Adipose tissue (tissue), 3 donors: ENCODE results near the gene TBKBP1. TPM values are rescaled to one million over a fixed set of nuclear protein-coding genes. Genes with fewer than 3 reads are reported as not detected.

Source experiments
- H3K27ac ChIP-seq: one replicate; pipeline ENCODE4 v1.5.1; 2013; ENCODE audit warnings: low read depth, low read length
- WGBS, 3 donors: extraction: QIAGEN DNeasy Blood & Tissue Kit; methylation state at CpG; one replicate each; pipeline ENCODE4 v1.1.7; 2013; 5-methylcytosine and 5-hydroxymethylcytosine counted together
- polyA plus RNA-seq, 3 donors: library from polyadenylated mRNA; stranded (reverse); fragments of 200-250 nt; gene quantifications; one replicate each; pipeline ENCODE4 v1.2.3, GENCODE V29; 2013
- donor health status: healthy with polysubstance abuse.
- donor health status: Bipolar disorder and iron deficiency.
- donor health status: healthy.

TBKBP1 gene
- polyA plus RNA-seq, 3 donors, result 5.9 to 21.5 (median 14.2) TPM

DNA sequence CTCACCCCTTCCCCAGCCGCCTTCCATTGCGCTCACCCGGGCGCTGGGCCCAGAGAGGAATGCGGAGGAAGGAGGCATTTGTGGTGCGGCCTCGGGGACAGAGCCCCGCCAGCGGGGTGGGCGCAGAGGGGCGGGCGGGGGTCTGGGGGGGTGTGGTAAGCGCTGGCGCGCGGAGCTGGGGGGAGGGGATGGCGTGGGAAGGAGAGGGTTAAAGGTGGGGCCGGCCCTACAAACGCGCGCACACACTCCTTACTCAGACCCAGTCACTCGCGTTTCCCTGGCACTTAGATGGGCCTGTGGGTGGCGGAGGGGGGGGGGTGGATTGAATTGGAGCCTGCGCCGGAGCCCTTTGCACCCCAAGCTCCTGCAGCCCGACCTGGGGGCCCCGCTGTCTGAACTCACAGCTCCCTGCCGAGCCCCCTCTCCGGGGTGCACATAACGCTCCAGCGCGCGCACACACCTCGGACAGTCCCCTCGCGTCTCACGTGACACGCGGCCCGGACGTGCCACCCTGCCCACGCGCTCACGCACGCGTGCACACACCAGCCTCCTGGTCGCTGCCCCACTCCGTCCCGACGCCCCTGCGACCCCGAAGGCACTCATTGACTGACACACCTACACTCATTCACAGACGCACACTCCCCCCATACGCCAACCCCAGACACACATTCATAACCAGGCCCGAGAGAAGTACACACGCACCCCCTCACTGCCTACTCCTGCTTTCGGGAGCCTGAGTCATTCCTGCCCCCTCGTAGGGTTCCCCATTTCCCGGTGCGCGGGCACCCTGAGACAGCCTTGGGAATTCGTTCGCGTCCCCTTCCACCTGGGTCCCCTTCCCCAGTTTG, 844 bp downstream of the TBKBP1 start:
- peak overlapping the region; percentile 19 for H3K27ac ChIP-seq
- WGBS, 3 donors, result 0 to 7% (median 1%) methylated on average over 51 to 65 of the region's 65 CpGs

- 27 to 64% (median 32%) methylated on average over 47 of the region's 47 CpGs for WGBS, 3 donors
- H3K27ac ChIP-seq, result peak overlapping the region; percentile 19
These were observed 1.7 kb downstream of the TBKBP1 start for GRCh38 chr17:47695429-47696376.

DNA sequence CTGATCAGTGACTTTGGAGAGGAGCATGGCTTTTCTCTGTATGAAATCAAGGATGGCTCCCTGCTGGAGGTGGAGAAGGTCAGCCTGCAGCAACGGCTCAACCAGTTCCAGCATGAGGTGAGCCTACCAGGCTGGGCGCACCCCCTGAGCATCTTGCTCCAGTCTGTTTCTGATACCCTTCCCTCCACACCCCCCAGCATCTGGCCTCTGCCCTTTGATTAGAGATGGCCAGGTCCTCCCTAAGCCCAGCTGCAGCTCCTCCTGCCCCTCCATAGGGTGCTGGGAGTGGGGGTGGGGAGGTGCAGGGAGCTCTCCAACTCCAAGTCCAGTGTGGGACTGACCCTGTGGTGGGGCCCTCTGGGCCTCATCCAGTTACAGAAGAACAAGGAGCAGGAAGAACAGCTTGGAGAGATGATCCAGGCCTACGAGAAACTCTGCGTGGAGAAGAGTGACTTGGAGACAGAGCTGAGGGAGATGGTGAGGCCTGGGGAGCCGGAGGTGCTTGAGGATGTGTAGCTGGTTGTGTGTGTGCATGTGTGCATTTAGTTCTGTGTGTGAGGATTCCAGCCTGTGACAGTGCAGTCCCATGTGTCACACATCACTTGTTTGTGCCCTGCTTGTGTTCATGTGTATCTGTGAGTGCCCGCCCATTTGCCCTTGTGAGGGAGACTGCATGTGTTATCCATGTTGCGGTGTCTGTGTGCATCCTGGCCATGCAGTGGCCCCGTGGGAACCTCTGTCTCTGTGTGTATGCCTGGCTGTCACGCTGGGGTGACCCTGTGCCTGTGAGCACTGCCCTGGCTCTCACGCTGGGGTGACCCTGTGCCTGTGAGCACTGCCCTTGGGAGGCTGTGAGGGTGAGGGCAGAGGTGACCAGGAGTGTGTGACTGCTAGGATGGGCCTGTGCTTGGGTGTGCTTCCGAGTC, 3.0 kb downstream of the TBKBP1 start:
- no peak overlapping the region for H3K27ac ChIP-seq
- 74 to 79% (median 75%) methylated on average over 11 of the region's 11 CpGs for WGBS, 3 donors

- 66 to 79% (median 76%) methylated on average over 9 of the region's 9 CpGs for WGBS, 3 donors
- no peak overlapping the region for H3K27ac ChIP-seq
These were observed 4.1 kb downstream of the TBKBP1 start for GRCh38 chr17:47697906-47698711.

DNA sequence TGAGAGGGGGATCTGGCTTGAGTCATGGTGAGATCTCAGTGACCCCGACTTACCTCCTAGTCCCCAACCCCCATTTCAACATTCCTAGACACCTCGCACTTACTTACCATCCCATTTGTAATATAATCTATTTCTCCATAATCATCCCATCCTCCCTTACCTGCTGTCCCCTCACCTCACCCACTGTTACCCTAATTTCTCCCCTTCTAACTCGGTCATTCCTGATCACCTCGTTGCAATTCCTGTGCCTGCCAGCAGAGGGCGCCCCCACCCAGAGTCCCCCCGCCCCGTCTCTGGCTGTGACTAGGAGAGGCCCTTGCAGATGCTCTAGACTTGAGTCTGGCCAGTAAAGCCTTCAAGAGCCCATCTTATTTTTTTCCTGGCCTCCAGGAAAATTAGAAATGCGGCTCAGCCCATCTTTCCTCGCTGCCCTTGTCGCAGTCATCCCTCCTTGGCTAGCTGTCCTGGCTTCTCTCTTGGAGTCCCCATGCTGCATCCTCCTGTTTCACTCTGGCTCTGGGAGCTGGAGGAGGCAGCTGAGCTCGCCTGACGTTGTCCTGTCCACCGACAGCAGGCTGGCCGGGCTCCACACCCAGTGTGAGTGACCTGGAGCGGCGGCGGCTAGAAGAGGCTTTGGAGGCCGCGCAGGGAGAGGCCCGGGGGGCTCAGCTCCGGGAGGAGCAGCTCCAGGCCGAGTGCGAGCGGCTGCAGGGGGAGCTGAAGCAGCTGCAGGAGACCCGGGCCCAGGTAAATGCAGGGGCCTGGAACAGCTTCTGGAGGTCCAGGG, 5.0 kb downstream of the TBKBP1 start:
- WGBS, 3 donors, result 64 to 65% (median 65%) methylated on average over 25 of the region's 25 CpGs
- H3K27ac ChIP-seq, result no peak overlapping the region

DNA sequence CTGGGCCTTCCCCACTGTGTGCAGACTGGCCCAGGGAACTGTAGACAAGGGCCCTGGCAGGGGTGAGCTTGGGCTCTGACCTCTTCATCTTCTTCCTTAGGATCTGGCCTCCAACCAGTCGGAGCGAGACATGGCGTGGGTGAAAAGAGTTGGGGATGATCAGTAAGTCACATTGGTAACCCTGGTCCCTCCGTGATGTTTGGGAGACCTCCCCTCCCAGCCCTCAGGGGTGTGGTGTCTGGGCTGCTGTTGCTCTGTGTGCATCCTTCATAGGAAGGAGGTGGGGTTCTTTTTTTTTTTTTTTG, 5.5 kb downstream of the TBKBP1 start:
- H3K27ac ChIP-seq, result no peak overlapping the region
- WGBS, 3 donors, result 95 to 97% (median 96%) methylated on average over 4 of the region's 4 CpGs

DNA sequence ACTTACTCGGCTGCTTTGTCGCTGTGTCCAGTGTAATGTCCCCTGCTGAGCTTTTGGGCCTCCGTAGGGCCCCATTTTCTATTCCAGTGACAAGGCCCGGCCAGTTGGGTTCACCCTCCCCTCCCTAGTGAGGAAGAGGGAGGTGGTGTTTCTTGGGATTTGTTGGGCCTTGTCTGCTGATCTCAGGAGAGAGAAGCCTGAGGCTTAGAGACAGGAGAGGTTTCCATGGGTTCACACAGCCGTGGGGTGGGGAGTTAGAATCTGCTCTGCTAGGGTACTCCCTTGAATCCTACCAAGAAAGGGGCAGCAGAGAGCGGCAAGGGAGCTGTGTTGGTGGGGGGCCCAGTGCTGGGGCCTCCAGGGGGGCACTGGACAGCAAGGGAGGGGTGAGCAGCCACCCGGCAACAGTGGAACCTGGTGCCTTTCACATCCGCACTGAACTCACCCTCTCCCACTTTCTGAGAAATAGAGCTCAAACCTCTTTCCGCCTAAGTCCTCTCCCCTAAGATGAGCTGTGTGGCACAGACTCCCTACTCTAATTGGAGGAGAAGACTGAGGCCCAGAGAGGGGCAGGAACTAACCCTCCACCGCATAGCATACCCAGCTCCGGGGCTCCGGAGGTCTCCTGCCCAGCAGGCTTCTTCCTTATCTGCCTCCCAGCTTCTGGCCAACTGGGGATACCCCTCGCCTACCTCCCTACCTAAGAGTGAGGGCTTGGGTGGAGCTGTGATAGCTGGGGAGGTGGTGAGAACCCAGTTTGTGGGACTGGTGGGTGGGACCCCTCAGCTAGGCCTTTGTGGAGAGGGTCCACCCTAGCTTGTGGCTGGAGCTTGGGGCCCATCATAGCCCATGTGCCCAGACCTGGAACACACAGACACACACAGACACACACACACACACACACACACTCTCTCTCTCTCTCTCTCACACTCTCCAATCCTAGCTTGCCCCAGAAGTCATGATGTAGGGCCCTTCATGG, 6.8 kb downstream of the TBKBP1 start:
- 88 to 89% (median 88%) methylated on average over 13 of the region's 13 CpGs for WGBS, 3 donors
- H3K27ac ChIP-seq, result no peak overlapping the region

DNA sequence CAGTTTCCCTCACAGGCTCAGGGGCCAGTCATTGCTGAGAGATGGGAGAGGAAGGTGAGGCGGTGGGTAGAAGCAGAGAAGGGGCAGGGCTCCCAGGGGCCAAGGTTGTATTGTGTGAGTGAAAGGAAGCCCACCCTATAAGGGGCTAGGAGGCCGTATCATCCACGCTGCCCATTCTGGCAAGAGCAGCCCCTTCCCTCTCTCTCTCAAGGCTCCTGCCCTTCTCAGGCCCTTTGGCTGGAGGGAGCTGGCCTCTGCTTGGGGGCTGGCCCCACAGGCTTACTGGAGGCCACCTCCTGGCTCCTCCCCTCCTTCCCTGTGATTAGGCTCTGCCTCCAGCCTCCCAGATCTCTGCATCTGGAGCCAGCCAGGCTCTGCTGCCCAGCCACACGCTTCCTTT, 7.6 kb downstream of the TBKBP1 start:
- no peak overlapping the region for H3K27ac ChIP-seq
- 62 to 92% (median 84%) methylated on average over 4 of the region's 4 CpGs for WGBS, 3 donors

DNA sequence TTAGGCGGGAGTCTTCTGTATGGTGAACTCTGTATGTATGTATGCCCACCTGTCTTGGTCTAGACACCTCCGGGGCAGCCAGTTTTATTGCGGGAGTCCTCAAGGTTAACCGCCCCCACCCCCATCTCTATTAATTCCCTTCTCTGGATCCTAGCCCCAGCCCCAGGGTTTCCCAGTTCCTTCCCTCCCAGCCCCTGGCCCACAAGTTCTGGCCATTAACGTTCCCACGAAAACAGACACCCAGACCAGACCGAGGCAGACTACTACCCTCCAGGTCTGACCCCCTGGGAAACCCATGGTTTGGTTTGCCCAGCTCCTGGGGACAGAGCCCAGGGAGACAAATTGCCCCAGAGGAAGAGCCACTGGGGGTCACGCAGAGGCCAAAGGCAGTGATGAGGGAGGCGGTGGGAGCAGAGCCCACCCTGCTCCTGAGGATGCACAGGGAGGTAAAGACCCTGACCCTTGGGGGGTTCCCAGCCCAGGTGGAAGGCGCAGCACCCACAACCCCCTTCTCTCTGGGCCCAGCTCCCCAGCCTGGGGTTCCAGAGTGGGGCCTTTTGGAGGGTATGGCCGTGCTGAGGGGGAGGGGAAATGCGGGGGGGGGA, 8.5 kb downstream of the TBKBP1 start:
- WGBS, 3 donors, result 83 to 87% (median 83%) methylated on average over 10 to 12 of the region's 12 CpGs

GRCh38 chr17:47703191-47703591, 9.2 kb downstream of the TBKBP1 start:
- 41 to 80% (median 47%) methylated on average over 14 to 15 of the region's 15 CpGs for WGBS, 3 donors
- H3K27ac ChIP-seq, result no peak overlapping the region

More for the DNA sequence above, 8.5 kb downstream of the TBKBP1 start:
- no peak overlapping the region for H3K27ac ChIP-seq

- no peak overlapping the region for H3K27ac ChIP-seq
- WGBS, 3 donors, result 79 to 87% (median 86%) methylated on average over 5 of the region's 5 CpGs
These were observed 9.7 kb downstream of the TBKBP1 start for GRCh38 chr17:47703671-47704070.

- no peak overlapping the region for H3K27ac ChIP-seq
- 46 to 82% (median 49%) methylated on average over 14 of the region's 14 CpGs for WGBS, 3 donors
These were observed 10.2 kb downstream of the TBKBP1 start for GRCh38 chr17:47704116-47704515.

- 61 to 70% (median 67%) methylated on average over 6 of the region's 6 CpGs for WGBS, 3 donors
These were observed 10.8 kb downstream of the TBKBP1 start for GRCh38 chr17:47704736-47705135.

DNA sequence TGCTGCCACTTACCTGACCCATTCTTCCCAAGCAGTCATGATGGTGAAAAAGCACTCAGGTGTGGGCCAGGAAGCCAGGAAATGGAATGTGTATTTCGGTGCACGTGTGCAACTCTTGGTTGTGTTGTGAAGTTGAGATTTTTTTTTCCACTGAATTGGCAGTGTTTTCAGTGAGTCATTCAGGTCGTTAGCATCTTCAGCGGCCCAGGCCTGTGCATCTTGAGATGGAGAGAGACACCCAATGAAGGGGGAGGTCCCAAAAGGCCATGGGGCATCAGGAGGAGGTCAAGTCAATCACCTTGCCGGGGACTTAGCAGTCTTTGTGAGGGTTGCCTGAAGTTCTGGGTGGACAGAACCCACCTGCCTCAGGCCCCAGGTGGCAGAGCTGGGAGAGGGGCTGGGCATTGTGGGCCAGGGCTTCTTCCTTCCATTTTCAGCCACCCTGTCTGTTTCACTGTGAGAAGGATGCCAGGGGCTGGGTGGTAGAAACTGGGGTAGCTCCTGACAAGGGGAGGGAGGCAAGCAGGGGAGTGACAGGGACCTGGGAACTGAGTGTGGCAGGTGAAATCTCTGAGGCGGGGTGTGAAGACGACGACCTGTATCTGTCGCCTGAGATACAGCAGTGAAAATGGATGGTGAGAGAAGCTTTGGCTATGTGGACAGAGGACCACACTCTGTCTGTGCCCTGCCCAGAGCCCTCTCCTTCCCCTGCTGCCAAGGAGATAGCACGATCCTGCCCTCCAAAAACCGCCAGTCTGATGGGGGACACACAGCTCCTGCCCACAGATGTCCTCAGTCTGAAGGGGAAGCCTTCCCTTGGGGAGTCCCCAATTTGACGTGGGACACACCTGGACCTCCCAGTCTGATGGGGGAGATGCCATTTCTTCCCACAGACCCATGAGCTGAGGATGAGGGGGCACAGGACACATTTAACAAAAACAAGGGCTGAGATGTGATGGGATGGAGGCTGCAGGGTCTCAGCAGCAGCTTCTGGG, 11.9 kb downstream of the TBKBP1 start:
- WGBS, 3 donors, result 58 to 69% (median 62%) methylated on average over 12 of the region's 12 CpGs

More at GRCh38 chr17:47704736-47705135, 10.8 kb downstream of the TBKBP1 start:
- H3K27ac ChIP-seq, result no peak overlapping the region

More for the DNA sequence above, 11.9 kb downstream of the TBKBP1 start:
- no peak overlapping the region for H3K27ac ChIP-seq
